GM04504 (cell line): ENCODE results near the gene MGLL.

ENCODE experiments used
- DNase-seq: peaks from one replicate; pipeline ENCODE4 v3.0.0-alpha.2; 2012; ENCODE audit warnings: low read depth

The MGLL gene

GRCh38 chr3:127814325-127814781 lies 8.0 kb downstream of the MGLL start:
- no peak for DNase-seq

GRCh38 chr3:127812151-127812550 lies 10.2 kb downstream of the MGLL start:
- DNase-seq, result no peak

GRCh38 chr3:127811717-127812116 lies 10.6 kb downstream of the MGLL start:
- DNase-seq, result no peak

GRCh38 chr3:127809611-127810010 lies 12.7 kb downstream of the MGLL start:
- no peak for DNase-seq

GRCh38 chr3:127809211-127809610 lies 13.1 kb downstream of the MGLL start:
- DNase-seq, result no peak

GRCh38 chr3:127808197-127808596 lies 14.1 kb downstream of the MGLL start:
- DNase-seq, result no peak

- no peak for DNase-seq
Observed at GRCh38 chr3:127805026-127805753, 17.1 kb downstream of the MGLL start.

- no peak for DNase-seq
Observed at GRCh38 chr3:127804141-127804540, 18.2 kb downstream of the MGLL start.

- DNase-seq, result peak; percentile 81
Observed at GRCh38 chr3:127803619-127804018, 18.7 kb downstream of the MGLL start.

GRCh38 chr3:127802606-127803005 lies 19.7 kb downstream of the MGLL start:
- DNase-seq, result no peak

GRCh38 chr3:127801731-127802313 lies 20.5 kb downstream of the MGLL start:
- no peak for DNase-seq

GRCh38 chr3:127800508-127800907 lies 21.8 kb downstream of the MGLL start:
- no peak for DNase-seq

GRCh38 chr3:127799476-127800222 lies 22.7 kb downstream of the MGLL start:
- DNase-seq, result peak; percentile 67

GRCh38 chr3:127798716-127799115 lies 23.6 kb downstream of the MGLL start:
- DNase-seq, result no peak

- DNase-seq, result no peak
Observed at GRCh38 chr3:127796831-127797150, 25.5 kb downstream of the MGLL start.

GRCh38 chr3:127796045-127796830 lies 26.1 kb downstream of the MGLL start:
- DNase-seq, result no peak

GRCh38 chr3:127794972-127795371 lies 27.3 kb downstream of the MGLL start:
- no peak for DNase-seq

- DNase-seq, result no peak
Observed at GRCh38 chr3:127794402-127794801, 27.9 kb downstream of the MGLL start.

- peak; percentile 95 for DNase-seq
Observed at GRCh38 chr3:127792541-127793292, 29.6 kb downstream of the MGLL start.

GRCh38 chr3:127791221-127791913 lies 30.9 kb downstream of the MGLL start:
- DNase-seq, result no peak

GRCh38 chr3:127790882-127791183 lies 31.5 kb downstream of the MGLL start:
- DNase-seq, result no peak
